B cell (primary cell): Measurements from ENCODE around the gene ADH7. TPM values are rescaled to one million over a fixed set of nuclear protein-coding genes. Genes with fewer than 3 reads are reported as not detected.

Source experiments
- ATAC-seq: fragments of 200-7000 bp; cut with Tn5 transposase; one replicate; pipeline ENCODE4 v1.10.0; 2021; ENCODE audit warnings: low read depth, mild to moderate bottlenecking, moderate number of reproducible peaks, moderate library complexity
- CTCF ChIA-PET: fragments of 350-600 bp; sonication (Branson Sonifier 250); formaldehyde crosslinking; loops from one replicate; lab custom pipeline; 2021; ENCODE audit warnings: antibody characterized with exemption, inconsistent platforms; lab: Charles Lee
- POLR2A ChIA-PET: fragments of 350-600 bp; sonication (Branson Sonifier 250); formaldehyde crosslinking; loops from one replicate; lab custom pipeline; 2021; ENCODE audit warnings: antibody characterized with exemption; lab: Charles Lee
- DNase-seq: peaks from one replicate; pipeline ENCODE4 v3.0.0; 2013
- H2AFZ ChIP-seq: 2 replicates; pipeline ENCODE4 v1.6.1; 2012; ENCODE audit warnings: mild to moderate bottlenecking, low read depth, low read length; ENCODE audit not compliant: insufficient read depth, poor library complexity, severe bottlenecking
- H3K27ac ChIP-seq, 2 donors: 1 replicate in 1 of 2; 2 replicates in 1 of 2; pipeline ENCODE4 v1.5.1; 2012 to 2013; ENCODE audit warnings: low read length in 2 of 2, mild to moderate bottlenecking in 2 of 2, moderate library complexity in 1 of 2
- H3K27me3 ChIP-seq, 4 experiments: fragments of 200-600 bp in 1 of 4; sonication (generic) in 1 of 4; replicated peaks in 1 of 4; 1 replicate in 2 of 4; 2 replicates in 2 of 4; pipeline versions ENCODE4 v1.6.1 to v1.7.0; 2013 to 2016; ENCODE audit warnings: low read length in 3 of 4, mild to moderate bottlenecking in 2 of 4, mixed read lengths in 1 of 4, moderate library complexity in 1 of 4; ENCODE audit not compliant: insufficient read depth in 4 of 4, control insufficient read depth in 3 of 4; ENCODE audit errors: control extremely low read depth in 1 of 4
- H3K36me3 ChIP-seq, 2 experiments: replicated peaks in 1 of 2; 1 replicate in 1 of 2; 2 replicates in 1 of 2; pipeline versions ENCODE4 v1.6.1 to v1.7.1; 2013; ENCODE audit warnings: low read length in 1 of 2; ENCODE audit not compliant: insufficient read depth in 2 of 2, control insufficient read depth in 1 of 2; ENCODE audit errors: control extremely low read depth in 1 of 2, extremely low read depth in 1 of 2
- H3K4me1 ChIP-seq, 2 donors: fragments of 200-600 bp in 1 of 2; sonication (generic) in 1 of 2; 1 replicate in 1 of 2; 2 replicates in 1 of 2; pipeline versions ENCODE4 v1.5.1 to v1.6.1; 2013 to 2017; ENCODE audit warnings: low read length in 2 of 2; ENCODE audit not compliant: control insufficient read depth in 2 of 2, insufficient read depth in 2 of 2
- H3K4me2 ChIP-seq: replicated peaks from 2 replicates; pipeline ENCODE3; 2012; ENCODE audit warnings: mild to moderate bottlenecking, low read depth, low read length; ENCODE audit not compliant: poor library complexity, severe bottlenecking
- H3K4me3 ChIP-seq, 5 experiments: fragments of 200-600 bp in 1 of 5; sonication (generic) in 1 of 5; 1 replicate in 3 of 5; 2 replicates in 2 of 5; pipeline versions ENCODE4 v1.5.1 to v1.7.0; 2011 to 2016; ENCODE audit warnings: low read length in 4 of 5, mild to moderate bottlenecking in 4 of 5, low read depth in 2 of 5, control low read depth in 1 of 5, moderate library complexity in 1 of 5; ENCODE audit not compliant: insufficient read depth in 1 of 5; ENCODE audit errors: control extremely low read depth in 1 of 5, extremely low read depth in 1 of 5
- H3K79me2 ChIP-seq: fragments of 200-600 bp; sonication (generic); one replicate; pipeline ENCODE4 v1.6.0; 2016; ENCODE audit warnings: low read length; ENCODE audit not compliant: control insufficient read depth, insufficient read depth
- H3K9ac ChIP-seq: fragments of 200-600 bp; sonication (generic); 2 replicates; pipeline ENCODE4 v1.6.1; 2017; ENCODE audit warnings: mild to moderate bottlenecking, low read length, moderate library complexity
- H3K9me3 ChIP-seq, 3 donors: one replicate each; pipeline versions ENCODE4 v1.6.1 to v1.7.1; 2013; ENCODE audit warnings: low read length in 2 of 3; ENCODE audit not compliant: control insufficient read depth in 2 of 3, insufficient read depth in 1 of 3; ENCODE audit errors: control extremely low read depth in 1 of 3
- H4K20me1 ChIP-seq: 2 replicates; pipeline ENCODE4 v1.6.0; 2012; ENCODE audit warnings: mild to moderate bottlenecking, low read length; ENCODE audit not compliant: insufficient read depth, control insufficient read depth, poor library complexity, severe bottlenecking
- H3K27ac Mint-ChIP-seq: one replicate; pipeline ENCODE4 v1.8.0; 2021; ENCODE audit warnings: mixed read lengths
- H3K27me3 Mint-ChIP-seq: one replicate; pipeline ENCODE4 v1.8.0; 2021; ENCODE audit warnings: mixed read lengths
- H3K4me1 Mint-ChIP-seq: one replicate; pipeline ENCODE4 v1.8.0; 2021; ENCODE audit warnings: mixed read lengths
- H3K4me3 Mint-ChIP-seq: one replicate; pipeline ENCODE4 v1.8.0; 2021; ENCODE audit warnings: mixed read lengths
- H3K9me3 Mint-ChIP-seq: one replicate; pipeline ENCODE4 v1.8.0; 2022; ENCODE audit warnings: mixed read lengths; ENCODE audit not compliant: insufficient read depth
- EZH2 ChIP-seq: IDR thresholded peaks from 2 replicates; pipeline ENCODE4 v1.6.1; 2012; ENCODE audit warnings: borderline replicate concordance, low read depth, mild to moderate bottlenecking, moderate library complexity, low read length; ENCODE audit not compliant: insufficient read depth, poor library complexity, severe bottlenecking
- intact Hi-C: fragments of 100-400 bp; cut with micrococcal nuclease; formaldehyde crosslinking; loops from one replicate; pipeline ENCODE4 v1.10.0; 2022
- polyA plus RNA-seq: library from polyadenylated mRNA; depleted of rRNA; stranded (reverse); fragments of >200 nt; gene quantifications from 2 replicates; pipeline ENCODE4 v1.2.3, GENCODE V29; 2012
- total RNA-seq, 2 donors: library from RNA; stranded (reverse); fragments of 120-200 nt in 1 of 2; gene quantifications; 1 replicate in 1 of 2; 2 replicates in 1 of 2; pipeline versions ENCODE4 v1.2.3 to v1.2.4, GENCODE V29; 2013 to 2022
- TF ChIP-seq, protein P1 (sequence below): fragments of 200-600 bp; IDR thresholded peaks from one replicate; pipeline ENCODE4 v1.8.0; 2022; ENCODE audit warnings: antibody characterized with exemption, mild to moderate bottlenecking

ADH7 gene
- total and polyA plus RNA-seq, 2 donors (not counting 1 experiment from before 2014, with no cell fraction given): not detected

DNA sequence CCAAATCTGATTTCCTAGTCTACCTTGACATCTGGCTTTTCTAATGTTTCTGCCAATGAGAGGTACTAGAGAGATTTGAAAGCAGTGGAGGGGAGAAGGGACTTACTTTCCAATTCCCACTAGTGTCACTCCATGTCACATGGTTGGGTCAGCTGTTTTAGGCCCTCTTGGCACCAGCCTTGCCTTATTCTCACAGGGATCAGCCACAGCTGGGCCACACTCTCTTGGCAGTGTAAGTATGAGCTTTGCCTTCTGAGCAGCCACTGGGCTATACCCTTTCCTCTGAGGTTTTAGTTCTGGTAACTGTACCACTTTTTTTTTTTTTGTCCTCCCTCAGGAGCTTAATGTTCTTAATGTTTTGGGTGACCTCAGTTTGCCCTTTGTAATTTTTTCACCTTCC, 72.4 kb downstream of the ADH7 start:
- no peaks in the 10 kb centered on the region for H3K4me1 ChIP-seq
- ATAC-seq: no peak
- H3K27me3 Mint-ChIP-seq: peaks cover 7% of the 10 kb centered on the region
- no peaks in the 10 kb centered on the region for H3K36me3 ChIP-seq
- intact Hi-C loops: no loop called here
- H3K4me3 Mint-ChIP-seq: no peak overlapping the region
- no peak overlapping the region for H3K4me3 ChIP-seq
- H3K79me2 ChIP-seq: no peaks in the 10 kb centered on the region
- H4K20me1 ChIP-seq: no peaks in the 10 kb centered on the region
- H3K27ac ChIP-seq: no peak overlapping the region
- TF ChIP-seq, protein P1, sequence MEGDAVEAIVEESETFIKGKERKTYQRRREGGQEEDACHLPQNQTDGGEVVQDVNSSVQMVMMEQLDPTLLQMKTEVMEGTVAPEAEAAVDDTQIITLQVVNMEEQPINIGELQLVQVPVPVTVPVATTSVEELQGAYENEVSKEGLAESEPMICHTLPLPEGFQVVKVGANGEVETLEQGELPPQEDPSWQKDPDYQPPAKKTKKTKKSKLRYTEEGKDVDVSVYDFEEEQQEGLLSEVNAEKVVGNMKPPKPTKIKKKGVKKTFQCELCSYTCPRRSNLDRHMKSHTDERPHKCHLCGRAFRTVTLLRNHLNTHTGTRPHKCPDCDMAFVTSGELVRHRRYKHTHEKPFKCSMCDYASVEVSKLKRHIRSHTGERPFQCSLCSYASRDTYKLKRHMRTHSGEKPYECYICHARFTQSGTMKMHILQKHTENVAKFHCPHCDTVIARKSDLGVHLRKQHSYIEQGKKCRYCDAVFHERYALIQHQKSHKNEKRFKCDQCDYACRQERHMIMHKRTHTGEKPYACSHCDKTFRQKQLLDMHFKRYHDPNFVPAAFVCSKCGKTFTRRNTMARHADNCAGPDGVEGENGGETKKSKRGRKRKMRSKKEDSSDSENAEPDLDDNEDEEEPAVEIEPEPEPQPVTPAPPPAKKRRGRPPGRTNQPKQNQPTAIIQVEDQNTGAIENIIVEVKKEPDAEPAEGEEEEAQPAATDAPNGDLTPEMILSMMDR: no peak
- TF ChIP-seq EZH2: no peak
- no peaks in the 10 kb centered on the region for H3K27me3 ChIP-seq
- H3K4me1 Mint-ChIP-seq: no peaks in the 10 kb centered on the region
- peaks cover 0 to 8% (median 1%) of the 10 kb centered on the region in 3 donors for H3K9me3 ChIP-seq
- no peak overlapping the region for H3K9ac ChIP-seq
- no peaks in the 10 kb centered on the region for H3K9me3 Mint-ChIP-seq
- no peak overlapping the region for H3K4me2 ChIP-seq
- ChIA-PET POLR2A (no interaction called here), CTCF (no interaction called here)
- H2AFZ ChIP-seq: no peak overlapping the region
- no peak for DNase-seq
- H3K27ac Mint-ChIP-seq: no peak overlapping the region

Other genes starting within 250 kb of the ADH7 start
- gene ADH6, start 216.1 kb downstream of the ADH7 start, total RNA-seq: not detected in 2 replicates
- not detected in 2 replicates for gene ADH6, start 216.1 kb downstream of the ADH7 start, polyA plus RNA-seq
- not detected in 2 replicates for gene ADH1A, start 144.4 kb downstream of the ADH7 start, total RNA-seq
- gene ADH1A, start 144.4 kb downstream of the ADH7 start, polyA plus RNA-seq: not detected in 2 replicates
- gene ADH1B, start 113.9 kb downstream of the ADH7 start, total RNA-seq: not detected in 2 replicates
- not detected in 2 replicates for gene ADH1B, start 113.9 kb downstream of the ADH7 start, polyA plus RNA-seq
- not detected in 2 replicates for gene ADH1C, start 82.6 kb downstream of the ADH7 start, total RNA-seq
- gene ADH1C, start 82.6 kb downstream of the ADH7 start, polyA plus RNA-seq: not detected in 2 replicates
- gene C4orf17, start 75.7 kb upstream of the ADH7 start, total RNA-seq: not detected in 2 replicates
- gene C4orf17, start 75.7 kb upstream of the ADH7 start, polyA plus RNA-seq: not detected in 2 replicates
- gene TRMT10A, start 128.7 kb upstream of the ADH7 start, total RNA-seq: 4.5 and 5.5 TPM in 2 replicates
- gene TRMT10A, start 128.7 kb upstream of the ADH7 start, polyA plus RNA-seq: 1.4 and 2.3 TPM in 2 replicates
- gene MTTP, start 139.5 kb upstream of the ADH7 start, total RNA-seq: 0.44 TPM in 1 of 2 replicates, not detected in the other
- gene MTTP, start 139.5 kb upstream of the ADH7 start, polyA plus RNA-seq: 0.03 TPM in 1 of 2 replicates, not detected in the other
- gene C4orf54, start 222.5 kb upstream of the ADH7 start, total RNA-seq: not detected in 2 replicates
- gene C4orf54, start 222.5 kb upstream of the ADH7 start, polyA plus RNA-seq: not detected in 2 replicates